OCI-LY7 (cell line): ENCODE measurements around the gene ATG4C. TPM values are rescaled to one million over a fixed set of nuclear protein-coding genes. Genes with fewer than 3 reads are reported as not detected.

ENCODE experiments used
- BruUV-seq: library from RNA; stranded (reverse); fragments of 400-500 nt; replicated peaks from 2 replicates; lab custom pipeline; 2021; lab: Mats Ljungman, UMichigan
- CTCF ChIA-PET: fragments of 300-600 bp; sonication (Branson Sonifier 250); formaldehyde crosslinking; loops from one replicate; lab custom pipeline; 2022; ENCODE audit warnings: antibody characterized with exemption; ENCODE audit not compliant: unreplicated experiment; lab: Charles Lee
- POLR2A ChIA-PET: fragments of 300-600 bp; sonication (Branson Sonifier 250); formaldehyde crosslinking; loops from one replicate; lab custom pipeline; 2022; ENCODE audit warnings: antibody characterized with exemption; lab: Charles Lee
- DNase-seq: peaks from one replicate; pipeline ENCODE4 v3.0.0-alpha.2; 2015; ENCODE audit warnings: low spot score
- H2AFZ ChIP-seq: fragments of 200-600 bp; sonication (generic), shearing (Covaris generic); 2 replicates; pipeline ENCODE4 v1.6.1; 2014; ENCODE audit warnings: mild to moderate bottlenecking, antibody characterized with exemption, low read length, moderate library complexity
- H3K27ac ChIP-seq: fragments of 200-600 bp; sonication (generic); 2 replicates; pipeline ENCODE4 v1.5.1; 2014; ENCODE audit warnings: mixed run types, low read depth, mild to moderate bottlenecking, moderate library complexity, low read length, inconsistent platforms; ENCODE audit not compliant: poor library complexity, severe bottlenecking
- H3K36me3 ChIP-seq: fragments of 200-600 bp; sonication (generic); 2 replicates; pipeline ENCODE4 v1.6.1; 2014; ENCODE audit warnings: mild to moderate bottlenecking, antibody characterized with exemption, low read length, moderate library complexity, mixed read lengths; ENCODE audit not compliant: insufficient read depth
- H3K4me1 ChIP-seq: fragments of 200-600 bp; sonication (generic); 2 replicates; pipeline ENCODE4 v1.5.1; 2014; ENCODE audit warnings: mild to moderate bottlenecking, low read length; ENCODE audit not compliant: insufficient read depth, poor library complexity, severe bottlenecking
- H3K4me2 ChIP-seq: fragments of 200-600 bp; sonication (generic); 2 replicates; pipeline ENCODE4 v1.6.1; 2014; ENCODE audit warnings: mild to moderate bottlenecking, low read length
- H3K4me3 ChIP-seq: fragments of 200-600 bp; sonication (generic); 2 replicates; pipeline ENCODE4 v1.5.1; 2014; ENCODE audit warnings: mild to moderate bottlenecking, low read depth, low read length; ENCODE audit not compliant: poor library complexity, severe bottlenecking
- H3K79me2 ChIP-seq: fragments of 200-600 bp; sonication (generic); 2 replicates; pipeline ENCODE4 v1.6.1; 2016; ENCODE audit warnings: low read depth, mild to moderate bottlenecking, low read length, moderate library complexity, mixed read lengths; ENCODE audit not compliant: insufficient read depth
- H3K9me2 ChIP-seq: fragments of 200-600 bp; sonication (generic); 2 replicates; pipeline ENCODE4 v1.6.1; 2016; ENCODE audit warnings: mild to moderate bottlenecking, low read length, mixed read lengths; ENCODE audit not compliant: insufficient read depth
- H3K9me3 ChIP-seq: fragments of 200-600 bp; sonication (generic); 2 replicates; pipeline ENCODE4 v1.6.1; 2014; ENCODE audit warnings: mild to moderate bottlenecking, mixed run types, low read length, mixed read lengths
- H4K20me1 ChIP-seq: fragments of 200-600 bp; sonication (generic); 2 replicates; pipeline ENCODE4 v1.6.1; 2014; ENCODE audit warnings: mild to moderate bottlenecking, antibody characterized with exemption, low read length, moderate library complexity, mixed read lengths; ENCODE audit not compliant: insufficient read depth
- EZH2phosphoT487 ChIP-seq: fragments of 200-600 bp; sonication (generic); IDR thresholded peaks from 2 replicates; pipeline ENCODE4 v1.6.1; 2018; ENCODE audit warnings: low read depth, borderline replicate concordance, mild to moderate bottlenecking, mixed run types, antibody characterized with exemption, low read length, moderate library complexity, mixed read lengths
- intact Hi-C: fragments of 100-400 bp; cut with micrococcal nuclease; formaldehyde crosslinking; loops from one replicate; pipeline ENCODE4 v1.10.0; 2022; ENCODE audit not compliant: unreplicated experiment
- total RNA-seq, 2 experiments: library from RNA; depleted of rRNA in 1 of 2; stranded (reverse); fragments of >200 nt in 1 of 2; shearing (Covaris generic) in 1 of 2; gene quantifications; 2 replicates each; pipeline ENCODE4 v1.2.3, GENCODE V29; 2014 to 2022
- TF ChIP-seq, protein P1 (sequence below): fragments of 200-600 bp; sonication (generic); conservative IDR thresholded peaks from 2 replicates; pipeline ENCODE4 v1.5.1; 2014; ENCODE audit warnings: mild to moderate bottlenecking, antibody characterized with exemption, low read length, moderate library complexity, mixed read lengths

ATG4C gene
- total RNA-seq, 2 experiments from 2014 or later = 7.3 to 15.2 TPM

- ChIA-PET POLR2A (no interaction called here), CTCF (no interaction called here)
- no peaks in the 10 kb centered on the region for H3K9me2 ChIP-seq
- H2AFZ ChIP-seq = no peak overlapping the region
- BruUV-seq = no TSS peak
- no peaks in the 10 kb centered on the region for H3K9me3 ChIP-seq
- H3K36me3 ChIP-seq = no peaks in the 10 kb centered on the region
- intact Hi-C loops = no loop called here
- H3K4me2 ChIP-seq = no peak overlapping the region
- no peaks in the 10 kb centered on the region for H4K20me1 ChIP-seq
- H3K27ac ChIP-seq = no peak overlapping the region
- DNase-seq = no peak
- H3K4me3 ChIP-seq = no peak overlapping the region
- no peak for TF ChIP-seq EZH2phosphoT487
- TF ChIP-seq, protein P1, sequence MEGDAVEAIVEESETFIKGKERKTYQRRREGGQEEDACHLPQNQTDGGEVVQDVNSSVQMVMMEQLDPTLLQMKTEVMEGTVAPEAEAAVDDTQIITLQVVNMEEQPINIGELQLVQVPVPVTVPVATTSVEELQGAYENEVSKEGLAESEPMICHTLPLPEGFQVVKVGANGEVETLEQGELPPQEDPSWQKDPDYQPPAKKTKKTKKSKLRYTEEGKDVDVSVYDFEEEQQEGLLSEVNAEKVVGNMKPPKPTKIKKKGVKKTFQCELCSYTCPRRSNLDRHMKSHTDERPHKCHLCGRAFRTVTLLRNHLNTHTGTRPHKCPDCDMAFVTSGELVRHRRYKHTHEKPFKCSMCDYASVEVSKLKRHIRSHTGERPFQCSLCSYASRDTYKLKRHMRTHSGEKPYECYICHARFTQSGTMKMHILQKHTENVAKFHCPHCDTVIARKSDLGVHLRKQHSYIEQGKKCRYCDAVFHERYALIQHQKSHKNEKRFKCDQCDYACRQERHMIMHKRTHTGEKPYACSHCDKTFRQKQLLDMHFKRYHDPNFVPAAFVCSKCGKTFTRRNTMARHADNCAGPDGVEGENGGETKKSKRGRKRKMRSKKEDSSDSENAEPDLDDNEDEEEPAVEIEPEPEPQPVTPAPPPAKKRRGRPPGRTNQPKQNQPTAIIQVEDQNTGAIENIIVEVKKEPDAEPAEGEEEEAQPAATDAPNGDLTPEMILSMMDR = no peak
- no peaks in the 10 kb centered on the region for H3K4me1 ChIP-seq
- H3K79me2 ChIP-seq = no peaks in the 10 kb centered on the region
These were observed 120.3 kb downstream of the ATG4C start for GRCh38 chr1:62903982-62904855.

- no peak for TF ChIP-seq EZH2phosphoT487
- TF ChIP-seq, protein P1 = no peak
- no peak overlapping the region for H3K4me3 ChIP-seq
- no peaks in the 10 kb centered on the region for H3K4me1 ChIP-seq
- BruUV-seq = no TSS peak
- H2AFZ ChIP-seq = no peak overlapping the region
- no peak overlapping the region for H3K27ac ChIP-seq
- no peaks in the 10 kb centered on the region for H4K20me1 ChIP-seq
- ChIA-PET POLR2A (no interaction called here), CTCF (no interaction called here)
- H3K36me3 ChIP-seq = no peaks in the 10 kb centered on the region
- H3K9me2 ChIP-seq = no peaks in the 10 kb centered on the region
- H3K4me2 ChIP-seq = no peak overlapping the region
- intact Hi-C loops = no loop called here
- H3K79me2 ChIP-seq = no peaks in the 10 kb centered on the region
- no peak for DNase-seq
- no peaks in the 10 kb centered on the region for H3K9me3 ChIP-seq
These were observed 120.9 kb downstream of the ATG4C start for GRCh38 chr1:62904856-62905225.

DNA sequence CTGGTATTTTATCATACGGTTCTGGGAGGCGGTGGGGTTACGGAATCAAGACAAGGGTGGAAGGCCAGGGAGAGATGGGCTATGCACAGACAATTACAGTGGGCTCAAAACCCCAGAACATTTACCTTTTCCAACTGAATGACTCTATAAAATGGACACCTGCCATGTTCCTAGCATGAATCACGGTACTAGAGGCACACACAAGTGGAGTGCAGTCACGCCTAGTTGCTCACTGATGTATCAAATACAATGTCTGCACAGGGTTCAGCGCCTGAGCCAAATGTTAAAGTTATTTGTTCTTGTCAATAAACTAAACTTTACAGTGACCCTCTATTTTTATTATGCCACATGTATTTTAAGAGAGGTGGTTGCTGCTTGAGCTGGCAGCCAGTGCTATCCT is 121.4 kb downstream of the ATG4C start:
- DNase-seq = no peak
- Histone ChIP-seq H3K27ac (no peak overlapping the region), H4K20me1 (no peaks in the 10 kb centered on the region), H3K4me3 (no peak overlapping the region), H3K79me2 (no peaks in the 10 kb centered on the region), H3K36me3 (no peaks in the 10 kb centered on the region), H3K9me2 (no peaks in the 10 kb centered on the region), H3K4me1 (no peaks in the 10 kb centered on the region), H3K9me3 (no peaks in the 10 kb centered on the region), H2AFZ (no peak overlapping the region), H3K4me2 (no peak overlapping the region)
- intact Hi-C loops = no loop called here
- no peak for TF ChIP-seq EZH2phosphoT487
- TF ChIP-seq, protein P1 = no peak
- POLR2A ChIA-PET = no interaction called here
- CTCF ChIA-PET = no interaction called here
- BruUV-seq = no TSS peak
